ENCODE measurements around the gene MRPL17.

Gene MRPL17

DNA sequence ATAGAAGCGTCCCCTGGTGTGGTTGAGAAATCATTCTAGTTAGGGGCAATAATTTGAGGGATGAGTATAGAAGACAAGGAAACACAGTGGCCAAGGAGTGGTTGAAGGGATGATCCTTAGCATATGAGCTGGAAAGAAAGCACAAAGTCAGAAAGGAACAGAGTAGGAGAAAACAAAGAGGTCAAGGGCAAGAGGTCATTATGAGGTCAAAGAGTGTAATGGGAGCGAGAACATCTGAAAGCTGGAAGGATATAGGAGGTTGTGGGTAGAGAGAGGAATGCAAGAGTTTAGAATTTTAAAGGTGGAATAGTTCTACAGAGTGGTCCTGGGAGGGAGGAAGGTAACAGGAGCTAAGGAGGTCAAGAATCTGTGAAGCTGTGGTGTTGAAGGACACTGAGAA lies 29.5 kb downstream of the MRPL17 start:
- no peak for DNase-seq

- no peak for DNase-seq
These were observed 30.0 kb downstream of the MRPL17 start for GRCh38 chr11:6653097-6653496.

GRCh38 chr11:6652182-6652581 lies 31.0 kb downstream of the MRPL17 start:
- DNase-seq, result no peak

DNA sequence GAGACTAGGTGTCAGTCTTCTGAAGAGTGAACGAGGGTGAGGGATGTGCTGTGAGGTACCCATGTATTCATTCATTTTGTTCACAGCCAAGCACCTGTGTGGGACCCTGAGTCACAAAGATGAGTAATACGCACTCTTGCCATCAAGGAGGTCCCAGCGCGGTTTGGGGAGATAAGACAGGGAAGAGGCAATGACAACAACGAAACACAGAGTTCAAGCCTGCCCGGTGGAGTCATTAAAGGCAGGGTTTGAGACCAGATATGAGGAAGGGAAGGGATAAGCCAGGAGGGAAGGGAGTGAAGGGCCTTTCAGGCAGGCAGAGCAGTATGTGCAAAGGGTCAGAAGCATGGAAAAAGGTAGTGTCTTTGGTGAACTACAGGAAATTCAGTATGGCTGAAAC lies 32.2 kb downstream of the MRPL17 start:
- DNase-seq, result no peak

DNA sequence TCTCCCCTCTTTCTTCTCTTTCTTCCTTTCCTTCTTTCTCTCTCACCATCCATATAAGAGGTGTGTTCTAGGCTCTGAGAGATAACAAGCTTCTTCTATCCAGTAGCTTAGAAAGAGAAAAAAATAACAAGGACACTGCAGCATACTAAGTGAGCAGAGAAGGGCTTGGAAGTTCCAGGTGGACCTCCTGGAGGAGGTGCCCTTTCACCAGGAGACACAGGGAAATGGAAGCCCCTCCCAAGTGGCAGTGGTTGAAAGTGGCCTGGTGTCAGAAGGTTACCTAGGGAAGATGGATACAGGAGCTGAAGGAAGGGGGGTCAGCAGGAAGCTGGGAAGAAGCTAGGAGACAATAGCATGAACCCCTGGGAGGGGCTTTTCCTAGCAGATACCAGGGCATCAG lies 33.0 kb downstream of the MRPL17 start:
- no peak for DNase-seq

DNA sequence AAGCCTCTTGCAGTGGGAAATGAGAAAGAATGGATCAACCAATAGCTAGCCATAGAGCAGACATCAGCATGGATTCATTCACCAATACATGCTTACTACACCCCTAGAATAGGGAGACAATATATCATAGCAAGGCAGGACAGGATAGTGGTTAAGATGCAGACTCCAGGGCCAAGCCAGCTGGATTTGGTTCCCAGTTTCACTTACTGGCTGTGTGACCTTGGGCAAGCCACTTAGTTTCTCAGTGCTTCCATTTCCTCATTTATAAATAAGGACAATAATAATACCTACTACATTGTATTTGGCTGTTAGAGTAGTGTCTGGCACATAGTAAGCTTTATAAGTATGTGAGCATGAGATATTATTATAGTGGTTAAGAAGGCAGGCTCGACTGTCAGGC lies 34.6 kb downstream of the MRPL17 start:
- no peak for DNase-seq

GRCh38 chr11:6647836-6648235 lies 35.3 kb downstream of the MRPL17 start:
- DNase-seq, result no peak

GRCh38 chr11:6646918-6647679 lies 36.0 kb downstream of the MRPL17 start:
- DNase-seq, result peak; percentile 67

- DNase-seq, result peak; percentile 67
These were observed 36.6 kb downstream of the MRPL17 start for GRCh38 chr11:6646576-6646917.

DNA sequence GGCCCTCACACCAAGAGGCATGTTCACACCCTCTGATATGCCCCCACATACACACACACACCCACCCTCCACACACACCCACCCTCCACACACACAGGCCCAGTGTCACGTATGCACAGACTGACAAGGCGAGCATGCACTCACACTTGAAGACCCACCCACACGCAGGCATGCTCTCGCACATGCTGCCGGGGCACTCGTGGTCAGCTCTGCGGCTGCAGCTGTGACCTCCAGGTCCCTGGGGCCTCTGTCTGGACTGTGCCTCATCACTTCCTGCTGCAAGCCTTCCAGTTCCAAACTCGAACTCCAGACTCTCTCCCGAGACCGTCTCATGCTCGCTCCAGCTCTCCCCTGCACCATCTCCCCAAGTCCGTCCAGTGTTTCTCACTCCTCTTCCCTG lies 37.1 kb downstream of the MRPL17 start:
- no peak for DNase-seq

DNA sequence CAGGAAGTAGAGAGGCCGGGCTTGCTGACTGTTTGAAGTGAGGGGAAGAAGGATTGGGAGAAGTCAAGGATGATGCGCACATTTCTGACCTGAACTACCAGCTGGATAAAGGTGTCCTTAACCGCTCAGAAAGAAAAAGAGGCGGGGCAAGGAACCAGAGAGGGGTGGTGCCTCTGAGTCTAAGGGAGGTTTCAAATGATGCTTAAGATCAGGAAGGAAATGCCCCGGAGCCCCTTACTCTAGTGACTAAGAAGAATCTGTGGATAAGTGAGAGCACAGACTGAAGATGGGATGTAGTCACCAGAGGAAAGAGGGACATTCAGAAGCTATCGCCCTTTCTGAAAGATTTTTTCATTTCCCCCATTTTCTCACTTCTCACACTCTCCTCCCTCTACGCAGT lies 40.2 kb downstream of the MRPL17 start:
- DNase-seq, result no peak

DNA sequence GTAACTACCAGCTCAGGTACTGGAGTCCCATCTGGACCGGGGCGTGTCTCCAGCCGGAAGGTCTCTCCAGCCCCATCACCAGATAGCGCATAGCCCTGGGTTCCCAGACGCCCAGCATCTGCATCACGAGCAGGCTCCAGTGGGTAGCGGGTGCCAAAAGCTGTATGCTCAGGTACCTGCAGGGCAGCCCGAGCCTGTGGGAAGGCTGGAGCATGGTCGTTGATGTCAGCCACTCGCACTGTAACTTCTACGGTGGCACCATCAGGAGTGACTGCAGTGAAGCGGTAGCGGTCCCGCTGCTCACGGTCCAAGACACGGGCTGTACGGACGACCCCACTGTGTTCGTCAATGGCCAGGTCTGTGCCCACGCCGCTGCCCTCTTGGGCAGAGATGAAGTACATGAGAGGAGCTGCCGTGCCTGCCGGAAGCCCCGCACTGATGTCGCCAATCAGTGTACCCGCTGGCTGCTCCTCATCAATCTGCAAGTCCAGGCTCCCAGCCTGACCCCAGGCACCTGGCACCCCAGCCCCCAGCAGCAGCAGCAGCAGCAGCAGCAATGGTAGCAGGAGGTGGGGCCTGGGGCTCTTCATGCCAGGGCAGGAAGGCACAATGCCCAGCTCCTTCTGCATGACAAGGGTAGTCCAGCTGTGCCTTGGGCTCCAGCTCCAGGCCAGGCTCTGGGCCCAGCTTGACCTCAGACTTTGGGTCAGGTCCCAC lies 42.0 kb downstream of the MRPL17 start:
- DNase-seq, result no peak

- no peak for DNase-seq
These were observed 42.8 kb downstream of the MRPL17 start for GRCh38 chr11:6640036-6640984.

DNA sequence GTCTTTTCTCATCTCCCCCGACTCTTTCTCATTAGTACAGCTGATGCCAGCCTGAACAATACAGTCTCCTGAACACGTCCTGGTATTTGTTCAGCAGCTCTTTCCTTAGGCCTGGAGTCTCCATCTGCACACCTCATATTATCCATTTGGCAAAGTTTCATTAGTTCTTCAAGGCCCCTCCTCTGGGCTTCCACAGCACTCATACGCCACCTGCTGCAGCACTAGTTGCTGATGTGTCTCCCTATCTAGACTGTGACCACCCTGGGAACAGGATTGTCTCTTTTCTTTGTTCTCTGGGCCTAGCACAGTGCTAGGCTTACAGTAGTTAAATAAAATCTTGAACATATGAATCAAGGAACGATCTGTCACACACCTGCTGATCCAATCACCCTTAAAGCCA lies 44.7 kb downstream of the MRPL17 start:
- no peak for DNase-seq

DNA sequence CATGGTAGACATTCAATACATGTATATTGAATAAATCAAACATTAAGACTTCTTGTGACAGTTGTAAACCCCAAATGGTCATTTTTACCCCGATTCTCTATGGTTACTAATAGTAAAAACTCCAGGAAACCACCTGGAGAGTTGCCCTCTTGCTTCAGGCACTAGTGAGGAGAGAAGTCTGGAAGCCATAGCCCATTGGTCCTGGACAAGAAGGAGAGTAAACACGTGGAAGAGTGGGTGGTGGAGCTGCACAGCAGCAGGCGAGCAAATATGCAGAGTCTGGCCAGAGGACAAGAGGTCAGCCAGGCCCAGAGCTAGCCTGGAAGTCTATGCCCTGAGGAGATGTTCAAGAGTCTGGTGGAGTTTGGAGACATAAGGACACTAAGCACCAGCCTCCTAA lies 45.3 kb downstream of the MRPL17 start:
- DNase-seq, result no peak

DNA sequence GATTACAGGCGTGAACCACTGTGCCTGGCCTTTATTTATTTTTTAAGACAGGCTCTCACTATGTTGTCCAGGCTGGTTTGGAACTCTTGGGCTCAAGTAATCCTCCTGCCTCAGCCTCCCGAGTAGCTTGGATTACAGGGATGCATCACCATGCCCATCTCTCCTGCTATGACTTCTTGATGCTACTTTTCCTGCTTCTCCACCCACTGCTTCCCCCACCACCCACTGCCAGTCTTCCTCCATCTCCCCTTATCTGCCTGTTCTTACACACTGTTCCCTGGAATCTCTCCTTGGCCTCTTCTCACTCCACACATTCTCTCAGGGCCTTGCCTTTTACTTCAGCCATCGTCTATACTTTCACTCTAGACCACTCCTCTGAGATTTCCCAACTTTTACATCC lies 46.7 kb downstream of the MRPL17 start:
- DNase-seq, result no peak

DNA sequence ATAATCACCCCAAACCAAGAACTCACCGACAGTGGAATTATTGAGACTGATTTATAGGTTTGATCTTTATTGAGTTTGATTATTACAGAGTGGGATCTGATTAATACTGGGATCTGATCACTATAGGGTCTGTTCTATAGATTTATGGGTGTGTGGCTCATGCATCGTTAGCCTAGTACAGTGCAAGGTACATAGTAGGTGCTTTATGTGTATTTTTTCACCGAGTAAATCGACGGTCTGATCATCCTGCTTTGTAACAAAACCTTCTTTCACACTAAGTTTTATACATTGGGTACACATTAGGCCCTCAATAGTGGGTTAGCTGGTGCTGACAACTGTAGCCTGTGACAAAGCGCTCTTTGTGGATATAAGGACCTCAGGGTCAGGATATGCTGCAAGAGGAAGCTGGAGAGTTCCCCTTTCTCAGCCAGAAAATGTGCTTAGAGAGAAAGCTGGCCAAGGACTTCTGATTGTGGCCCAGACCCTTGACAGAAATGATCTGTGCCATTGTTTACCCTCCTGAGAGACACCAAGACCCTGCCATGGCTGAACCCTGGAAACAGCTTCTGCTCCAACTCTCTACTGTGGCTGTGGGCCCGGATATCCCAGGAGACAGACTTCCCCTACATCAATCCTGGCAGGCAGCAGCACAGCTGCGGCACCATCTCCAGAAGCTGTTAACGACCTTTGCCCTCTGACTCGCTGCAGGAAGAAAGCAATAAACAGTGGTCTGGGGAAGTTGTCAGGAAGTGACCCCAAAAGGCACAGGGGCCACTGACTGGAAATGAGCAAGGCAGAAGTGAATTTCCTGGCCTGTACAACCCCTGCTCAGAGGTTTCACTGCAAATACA lies 47.8 kb downstream of the MRPL17 start:
- peak; percentile 68 for DNase-seq

GRCh38 chr11:6634534-6634933 lies 48.6 kb downstream of the MRPL17 start:
- DNase-seq, result no peak

DNA sequence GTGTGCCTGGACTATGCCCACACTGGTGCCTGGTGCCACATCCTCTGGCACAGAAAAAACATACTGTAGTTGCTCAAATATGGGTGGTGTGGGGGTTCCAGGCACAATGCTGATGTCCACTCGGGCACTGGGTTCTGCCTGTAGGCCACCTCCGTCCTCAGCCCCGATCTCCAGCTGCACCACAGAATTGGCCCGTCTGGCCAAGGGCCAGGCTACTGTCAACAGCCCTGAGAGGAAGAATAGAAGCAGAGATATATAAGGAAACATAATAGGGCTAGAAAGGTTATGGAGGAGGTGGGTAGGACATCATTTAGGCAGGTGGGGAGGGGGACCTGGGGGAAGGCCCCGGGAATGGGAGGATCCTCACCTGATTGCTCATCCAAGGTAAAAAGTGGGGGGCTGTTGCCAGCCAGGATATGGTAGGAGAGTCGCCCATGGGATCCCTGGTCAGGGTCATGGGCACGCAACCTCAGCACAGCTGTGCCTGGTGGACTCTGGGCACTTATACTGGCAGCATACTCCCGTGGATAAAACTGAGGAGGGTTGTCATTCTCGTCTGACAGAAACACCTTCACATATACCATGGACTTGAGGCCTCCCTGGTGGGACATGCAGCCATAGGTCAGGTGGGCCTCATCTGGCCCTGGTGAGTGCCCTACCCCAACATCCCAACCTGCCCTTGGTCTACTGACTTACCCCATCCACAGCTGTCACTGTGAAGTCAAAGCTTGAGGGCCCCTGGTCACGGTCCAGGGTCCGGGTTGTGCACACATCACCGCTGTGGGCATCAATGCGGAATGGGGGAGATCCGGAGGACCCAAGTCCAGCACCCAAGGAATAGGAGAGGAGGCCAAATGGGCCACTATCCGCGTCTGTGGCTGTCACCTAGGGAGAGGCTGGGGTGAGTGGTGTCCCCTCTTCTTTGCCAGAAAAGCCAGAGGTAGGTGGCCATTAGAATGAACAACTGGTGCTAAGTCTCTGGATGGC lies 49.4 kb downstream of the MRPL17 start:
- DNase-seq, result no peak

DNA sequence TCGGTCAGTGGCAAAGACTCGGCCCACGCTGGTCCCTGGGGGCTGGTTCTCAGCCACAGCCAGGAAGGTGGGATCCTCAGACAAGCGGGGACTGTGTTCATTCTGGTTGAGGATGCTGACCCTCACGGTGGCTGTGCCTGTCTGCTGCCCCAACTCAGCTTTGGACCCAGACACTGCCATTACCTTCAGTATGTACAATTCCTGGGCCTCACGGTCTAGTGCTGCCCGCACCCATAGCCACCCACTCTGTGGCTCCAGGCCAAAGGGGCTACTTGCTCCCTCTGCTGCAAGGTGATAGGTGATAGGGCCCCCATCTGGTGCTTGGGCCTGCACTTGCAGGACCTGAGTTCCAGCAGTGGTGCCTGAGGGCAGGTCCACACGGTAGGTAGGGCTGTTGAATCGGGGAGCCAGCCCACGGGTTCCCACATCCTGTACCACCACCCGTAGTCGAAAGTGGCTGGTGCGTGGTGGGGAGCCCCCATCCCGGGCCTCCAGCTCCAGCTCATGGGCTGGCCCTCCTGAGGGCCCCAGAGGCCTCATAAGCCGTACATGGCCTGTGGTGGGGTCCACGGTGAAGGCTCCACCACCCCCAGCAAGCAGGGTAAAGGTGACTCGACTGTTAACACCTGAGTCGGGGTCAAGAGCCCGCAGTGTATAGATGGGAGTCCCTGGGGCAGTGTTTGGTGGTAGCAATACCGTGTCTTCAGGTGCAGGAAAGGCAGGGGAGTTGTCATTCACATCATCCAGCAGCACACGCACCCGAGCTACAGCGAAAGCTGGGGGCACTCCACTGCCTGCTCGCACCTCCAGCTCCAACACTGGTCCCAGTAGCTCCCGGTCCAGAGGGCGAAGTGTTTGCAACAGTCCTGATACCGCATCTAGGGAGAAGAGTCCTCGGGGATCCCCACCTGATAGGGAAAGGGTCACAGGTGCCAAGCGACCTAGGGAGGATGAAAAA lies 50.7 kb downstream of the MRPL17 start:
- no peak for DNase-seq
